ENCODE data around the gene SENP3. TPM values are rescaled to one million over a fixed set of nuclear protein-coding genes. Genes with fewer than 3 reads are reported as not detected.
"Not testable (repeated sequence)": the region's sequence is repeated elsewhere in the genome, so short reads cannot be mapped to it uniquely, and the experiment has no call there.

The SENP3 gene
- total and polyA plus RNA-seq, 3 donors from 2014 or later: 77.4 to 108 (median 83.5) TPM

- intact Hi-C loops (cut with DNase I; ENCODE audit: low total_unique reads): no loop called here
- WGBS, 2 donors: 53 to 80% methylated on average over 3 to 4 of the region's 4 CpGs
Measured at GRCh38 chr17:7590743-7591142, 29.0 kb downstream of the SENP3 start.

GRCh38 chr17:7591596-7591995, 29.9 kb downstream of the SENP3 start:
- Histone ChIP-seq H3K9me3 (no peaks in the 10 kb centered on the region), H3K4me3 (no peak overlapping the region), H3K27ac (no peak overlapping the region), H3K27me3 (no peaks in the 10 kb centered on the region), H3K4me1 (peaks cover 2% of the 10 kb centered on the region), H3K36me3 (ENCODE audit: low read depth, missing control alignments) (no peaks in the 10 kb centered on the region)
- DNase-seq: no peak
- TF ChIP-seq POLR2A (IDR thresholded peaks at IDR 0.05) (no peak), CTCF (IDR thresholded peaks at IDR 0.05) (no peak)
- intact Hi-C loops (cut with DNase I; ENCODE audit: low total_unique reads): no loop called here
- 88 to 92% methylated on average over 5 of the region's 5 CpGs for WGBS, 2 donors

More at GRCh38 chr17:7590743-7591142, 29.0 kb downstream of the SENP3 start:
- Histone ChIP-seq H3K4me1 (peaks cover 2% of the 10 kb centered on the region), H3K36me3 (ENCODE audit: low read depth, missing control alignments) (no peaks in the 10 kb centered on the region), H3K9me3 (no peaks in the 10 kb centered on the region), H3K4me3 (no peak overlapping the region), H3K27me3 (no peaks in the 10 kb centered on the region), H3K27ac (no peak overlapping the region)
- TF ChIP-seq POLR2A (IDR thresholded peaks at IDR 0.05) (no peak), CTCF (IDR thresholded peaks at IDR 0.05) (no peak)
- no peak for DNase-seq

GRCh38 chr17:7592422-7593021, 30.8 kb downstream of the SENP3 start:
- peaks cover 2% of the 10 kb centered on the region for H3K4me1 ChIP-seq
- no peaks in the 10 kb centered on the region for H3K9me3 ChIP-seq
- no peaks in the 10 kb centered on the region for H3K27me3 ChIP-seq
- H3K36me3 ChIP-seq (ENCODE audit: low read depth, missing control alignments): no peaks in the 10 kb centered on the region
- TF ChIP-seq CTCF (IDR thresholded peaks at IDR 0.05) (no peak), POLR2A (IDR thresholded peaks at IDR 0.05) (no peak)
- no peak for DNase-seq
- no peak overlapping the region for H3K27ac ChIP-seq
- 93 to 95% methylated on average over 23 of the region's 23 CpGs for WGBS, 2 donors
- no peak overlapping the region for H3K4me3 ChIP-seq
- intact Hi-C loops (cut with DNase I; ENCODE audit: low total_unique reads): no loop called here

GRCh38 chr17:7593296-7593695, 31.6 kb downstream of the SENP3 start:
- Histone ChIP-seq H3K4me1 (peaks cover 2% of the 10 kb centered on the region), H3K27ac (no peak overlapping the region), H3K4me3 (no peak overlapping the region), H3K27me3 (no peaks in the 10 kb centered on the region), H3K9me3 (no peaks in the 10 kb centered on the region), H3K36me3 (ENCODE audit: low read depth, missing control alignments) (no peaks in the 10 kb centered on the region)
- no peak for DNase-seq
- WGBS, 2 donors: 85 to 86% methylated on average over 12 of the region's 12 CpGs
- intact Hi-C loops (cut with DNase I; ENCODE audit: low total_unique reads): no loop called here
- TF ChIP-seq CTCF (IDR thresholded peaks at IDR 0.05) (no peak), POLR2A (IDR thresholded peaks at IDR 0.05) (no peak)

GRCh38 chr17:7597561-7597960, 35.8 kb downstream of the SENP3 start:
- intact Hi-C loops (cut with DNase I; ENCODE audit: low total_unique reads); H3K27me3 ChIP-seq; DNase-seq; H3K9me3 ChIP-seq; H3K27ac ChIP-seq; H3K36me3 ChIP-seq (ENCODE audit: low read depth, missing control alignments); H3K4me3 ChIP-seq; H3K4me1 ChIP-seq: not testable (repeated sequence)
- 71 to 88% methylated on average over 5 of the region's 5 CpGs for WGBS, 2 donors

All from testis (tissue), 3 donors.